ENCODE measurements around the gene PCYT1A.

The PCYT1A gene

DNA sequence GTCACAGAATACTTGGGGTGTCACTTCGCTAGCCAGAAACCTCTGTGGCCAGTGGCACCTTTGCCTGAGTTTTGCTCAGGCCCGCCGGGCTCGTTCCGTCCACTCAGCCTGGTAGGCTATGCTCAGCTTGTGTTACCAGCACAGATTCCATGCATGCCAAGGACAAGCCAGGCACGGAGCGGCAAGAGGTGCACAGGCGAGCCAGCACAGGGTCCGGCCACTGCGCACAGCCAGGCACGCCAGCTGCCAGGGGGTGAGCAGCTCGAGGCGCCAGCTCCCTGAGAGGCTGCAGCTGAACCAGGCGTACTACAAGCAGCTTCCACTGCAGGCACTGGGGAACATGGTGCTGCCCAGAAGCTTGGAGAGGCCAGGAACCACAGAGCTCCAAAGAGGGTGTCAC lies 14.7 kb downstream of the PCYT1A start:
- Histone ChIP-seq H3K27ac (ENCODE audit: low read depth, low read length) (no peak overlapping the region), H3K79me1 (ENCODE audit: low read length) (no peaks in the 10 kb centered on the region), H4K8ac (ENCODE audit: low read depth, low read length) (no peak overlapping the region), H4K12ac (ENCODE audit: low read depth, low read length) (no peak overlapping the region), H2AFZ (ENCODE audit: insufficient read depth, low read length, poor library complexity) (no peak overlapping the region), H3K4me2 (ENCODE audit: low read length) (no peak overlapping the region), H3K23ac (ENCODE audit: low read length) (no peak overlapping the region), H2BK12ac (ENCODE audit: low read length) (no peak overlapping the region), H2BK5ac (ENCODE audit: low read depth, low read length, poor library complexity) (no peak overlapping the region), H2BK120ac (ENCODE audit: insufficient read depth, low read length, poor library complexity) (no peak overlapping the region), H3K14ac (ENCODE audit: low read length) (no peak overlapping the region), H3K36me3 (ENCODE audit: control insufficient read depth in 1 of 2, insufficient read depth in 2 of 2, low read length in 2 of 2) (peaks cover 4 to 11% of the 10 kb centered on the region in 2 experiments), H2AK5ac (ENCODE audit: low read length) (no peak overlapping the region), H3K79me2 (ENCODE audit: control insufficient read depth, insufficient read depth, low read length, poor library complexity) (no peaks in the 10 kb centered on the region), H3K4me1 (ENCODE audit: control insufficient read depth in 1 of 2, insufficient read depth in 2 of 2, low read length in 2 of 2) (peaks cover 0 to 2% of the 10 kb centered on the region in 2 experiments), H4K91ac (ENCODE audit: low read depth, low read length) (no peak overlapping the region), H3K18ac (ENCODE audit: low read length) (peak overlapping the region; percentile 2), H3K9ac (ENCODE audit: low read length) (no peak overlapping the region), H3K9me3 (ENCODE audit: insufficient read depth, low read depth, low read length) (no peaks in the 10 kb centered on the region), H3K4me3 (ENCODE audit: low read depth, low read length) (peak overlapping the region; percentile 18), H3K27me3 (ENCODE audit: insufficient read depth, low read length) (no peaks in the 10 kb centered on the region), H3K4ac (ENCODE audit: low read depth, low read length) (no peak overlapping the region)
- peak; percentile 78 to 88 for DNase-seq
- WGBS (ENCODE audit: extremely low coverage, insufficient coverage, insufficient read length) = no CpG with 5 or more reads among the region's 14 CpGs

DNA sequence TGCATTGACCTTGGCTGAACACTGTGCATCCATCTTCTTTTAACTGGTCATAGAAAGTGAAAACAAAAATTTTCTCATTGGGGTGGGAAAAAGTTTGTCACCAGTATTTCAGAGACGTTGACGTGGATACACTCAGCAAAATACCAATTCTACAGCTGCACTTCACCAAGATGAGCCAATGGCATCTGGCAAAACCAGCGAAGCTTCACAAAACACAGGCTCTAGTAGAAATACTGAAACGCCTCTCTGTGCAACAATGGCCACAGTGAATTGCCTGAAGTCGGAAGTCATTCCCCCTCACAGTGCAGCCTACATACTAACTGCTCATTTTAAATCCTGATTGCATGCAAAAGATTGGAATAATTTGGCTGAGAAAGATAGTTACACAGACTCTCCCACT lies 17.0 kb downstream of the PCYT1A start:
- H3K79me1 ChIP-seq (ENCODE audit: low read length) = no peaks in the 10 kb centered on the region
- H2AK5ac ChIP-seq (ENCODE audit: low read length) = no peak overlapping the region
- no CpG with 5 or more reads among the region's 5 CpGs for WGBS (ENCODE audit: extremely low coverage, insufficient coverage, insufficient read length)

DNA sequence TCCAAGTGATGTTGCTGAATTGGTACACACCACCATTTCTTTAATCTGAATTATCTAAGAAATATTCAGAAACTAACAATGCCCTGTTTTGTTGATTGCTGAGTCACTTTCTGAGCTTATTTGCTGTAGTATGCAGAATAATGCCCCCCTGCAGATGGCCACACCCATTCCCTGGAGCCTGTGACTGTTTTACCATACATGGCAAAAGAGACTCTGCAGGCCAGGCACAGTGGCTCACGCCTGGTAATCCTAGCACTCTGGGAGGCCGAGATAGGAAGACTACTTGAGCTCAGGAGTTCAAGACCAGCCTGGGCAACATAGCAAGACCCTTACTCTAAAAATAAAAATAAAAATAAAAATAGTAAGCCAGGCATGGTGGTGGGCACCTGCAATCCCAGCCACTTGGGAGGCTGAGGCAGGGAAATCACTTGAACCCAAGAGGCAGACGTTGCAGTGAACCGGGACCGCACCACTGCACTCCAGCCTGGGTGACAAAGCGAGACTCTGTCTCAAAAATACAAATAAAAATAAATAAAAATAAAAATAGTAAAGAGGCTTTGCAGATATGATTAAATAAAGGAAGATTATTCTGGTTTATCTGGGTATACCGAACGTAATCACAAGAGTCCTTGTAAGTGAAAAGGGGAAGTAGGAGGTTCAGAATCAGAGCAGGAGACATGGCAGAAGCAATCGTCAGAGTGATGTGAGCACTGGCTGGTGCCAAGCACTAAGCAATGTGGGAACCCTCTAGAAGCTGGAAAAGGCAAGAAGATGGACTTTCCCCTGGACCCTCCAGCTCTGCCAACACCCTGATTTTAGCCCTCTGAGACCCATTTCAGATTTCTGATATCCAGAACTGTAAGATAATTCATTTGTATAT lies 19.0 kb downstream of the PCYT1A start:
- Histone ChIP-seq H3K14ac (ENCODE audit: low read length) (no peak overlapping the region), H4K12ac (ENCODE audit: low read depth, low read length) (no peak overlapping the region), H4K8ac (ENCODE audit: low read depth, low read length) (no peak overlapping the region), H2BK120ac (ENCODE audit: insufficient read depth, low read length, poor library complexity) (no peak overlapping the region), H2AFZ (ENCODE audit: insufficient read depth, low read length, poor library complexity) (no peak overlapping the region), H3K36me3 (ENCODE audit: control insufficient read depth in 1 of 2, insufficient read depth in 2 of 2, low read length in 2 of 2) (peaks cover 13 to 20% of the 10 kb centered on the region in 2 experiments), H3K4me3 (ENCODE audit: low read depth, low read length) (no peak overlapping the region), H2BK12ac (ENCODE audit: low read length) (no peak overlapping the region), H3K9ac (ENCODE audit: low read length) (no peak overlapping the region), H3K4me1 (ENCODE audit: control insufficient read depth in 1 of 2, insufficient read depth in 2 of 2, low read length in 2 of 2) (no peaks in the 10 kb centered on the region), H3K79me2 (ENCODE audit: control insufficient read depth, insufficient read depth, low read length, poor library complexity) (no peaks in the 10 kb centered on the region), H3K79me1 (ENCODE audit: low read length) (no peaks in the 10 kb centered on the region), H3K4me2 (ENCODE audit: low read length) (no peak overlapping the region), H3K9me3 (ENCODE audit: insufficient read depth, low read depth, low read length) (no peaks in the 10 kb centered on the region), H3K18ac (ENCODE audit: low read length) (no peak overlapping the region), H2BK5ac (ENCODE audit: low read depth, low read length, poor library complexity) (no peak overlapping the region), H2AK5ac (ENCODE audit: low read length) (no peak overlapping the region), H3K23ac (ENCODE audit: low read length) (no peak overlapping the region), H3K4ac (ENCODE audit: low read depth, low read length) (no peak overlapping the region), H3K27me3 (ENCODE audit: insufficient read depth, low read length) (no peaks in the 10 kb centered on the region), H4K91ac (ENCODE audit: low read depth, low read length) (no peak overlapping the region), H3K27ac (ENCODE audit: low read depth, low read length) (no peak overlapping the region)
- no peak for DNase-seq
- WGBS (ENCODE audit: extremely low coverage, insufficient coverage, insufficient read length) = no CpG with 5 or more reads among the region's 9 CpGs

More for the DNA sequence above, 17.0 kb downstream of the PCYT1A start:
- Histone ChIP-seq H2AFZ (ENCODE audit: insufficient read depth, low read length, poor library complexity) (no peak overlapping the region), H2BK5ac (ENCODE audit: low read depth, low read length, poor library complexity) (no peak overlapping the region), H3K4me2 (ENCODE audit: low read length) (no peak overlapping the region), H4K12ac (ENCODE audit: low read depth, low read length) (no peak overlapping the region), H3K4me1 (ENCODE audit: control insufficient read depth in 1 of 2, insufficient read depth in 2 of 2, low read length in 2 of 2) (peaks cover 0 to 2% of the 10 kb centered on the region in 2 experiments), H3K9ac (ENCODE audit: low read length) (no peak overlapping the region), H3K4me3 (ENCODE audit: low read depth, low read length) (no peak overlapping the region), H3K36me3 (ENCODE audit: control insufficient read depth in 1 of 2, insufficient read depth in 2 of 2, low read length in 2 of 2) (peaks cover 12 to 20% of the 10 kb centered on the region in 2 experiments), H2BK12ac (ENCODE audit: low read length) (no peak overlapping the region), H3K14ac (ENCODE audit: low read length) (no peak overlapping the region), H4K8ac (ENCODE audit: low read depth, low read length) (no peak overlapping the region), H3K79me2 (ENCODE audit: control insufficient read depth, insufficient read depth, low read length, poor library complexity) (no peaks in the 10 kb centered on the region), H3K27ac (ENCODE audit: low read depth, low read length) (no peak overlapping the region), H4K91ac (ENCODE audit: low read depth, low read length) (no peak overlapping the region), H3K9me3 (ENCODE audit: insufficient read depth, low read depth, low read length) (no peaks in the 10 kb centered on the region), H3K4ac (ENCODE audit: low read depth, low read length) (no peak overlapping the region), H3K27me3 (ENCODE audit: insufficient read depth, low read length) (no peaks in the 10 kb centered on the region), H2BK120ac (ENCODE audit: insufficient read depth, low read length, poor library complexity) (no peak overlapping the region), H3K18ac (ENCODE audit: low read length) (no peak overlapping the region), H3K23ac (ENCODE audit: low read length) (no peak overlapping the region)
- DNase-seq = peak in 1 of 2 donors; percentile 70

DNA sequence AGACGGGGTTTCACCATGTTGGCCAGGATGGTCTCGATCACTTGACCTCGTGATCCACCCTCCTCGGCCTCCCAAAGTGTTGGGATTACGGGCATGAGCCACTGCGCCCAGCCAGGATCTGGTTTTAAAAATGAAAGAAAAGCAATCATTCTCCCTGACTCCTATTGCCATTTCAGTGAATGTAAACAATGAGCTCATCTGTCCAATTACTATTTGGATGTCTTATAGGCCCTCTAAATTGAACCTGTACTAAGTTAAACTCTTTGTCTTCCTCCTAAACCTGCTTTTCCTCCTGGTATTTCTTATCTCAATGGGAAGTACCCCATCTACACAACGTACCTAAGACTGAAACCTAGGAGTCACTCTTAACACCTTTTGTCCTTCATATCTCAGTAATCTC lies 23.7 kb downstream of the PCYT1A start:
- no peak for DNase-seq
- H4K8ac ChIP-seq (ENCODE audit: low read depth, low read length) = no peak overlapping the region
- no peak overlapping the region for H2AFZ ChIP-seq (ENCODE audit: insufficient read depth, low read length, poor library complexity)
- H3K27ac ChIP-seq (ENCODE audit: low read depth, low read length) = no peak overlapping the region
- no peak overlapping the region for H3K4ac ChIP-seq (ENCODE audit: low read depth, low read length)
- H4K91ac ChIP-seq (ENCODE audit: low read depth, low read length) = no peak overlapping the region
- no peak overlapping the region for H3K9ac ChIP-seq (ENCODE audit: low read length)
- no peak overlapping the region for H3K4me3 ChIP-seq (ENCODE audit: low read depth, low read length)
- H3K4me1 ChIP-seq (ENCODE audit: control insufficient read depth in 1 of 2, insufficient read depth in 2 of 2, low read length in 2 of 2) = no peaks in the 10 kb centered on the region
- H3K18ac ChIP-seq (ENCODE audit: low read length) = no peak overlapping the region
- no peak overlapping the region for H2BK12ac ChIP-seq (ENCODE audit: low read length)
- H4K12ac ChIP-seq (ENCODE audit: low read depth, low read length) = no peak overlapping the region
- H2BK5ac ChIP-seq (ENCODE audit: low read depth, low read length, poor library complexity) = no peak overlapping the region
- H2AK5ac ChIP-seq (ENCODE audit: low read length) = no peak overlapping the region
- H2BK120ac ChIP-seq (ENCODE audit: insufficient read depth, low read length, poor library complexity) = no peak overlapping the region
- no peaks in the 10 kb centered on the region for H3K79me1 ChIP-seq (ENCODE audit: low read length)
- H3K4me2 ChIP-seq (ENCODE audit: low read length) = no peak overlapping the region
- H3K23ac ChIP-seq (ENCODE audit: low read length) = no peak overlapping the region
- H3K36me3 ChIP-seq (ENCODE audit: control insufficient read depth in 1 of 2, insufficient read depth in 2 of 2, low read length in 2 of 2) = peaks cover 14 to 17% of the 10 kb centered on the region in 2 experiments
- no CpG with 5 or more reads among the region's 7 CpGs for WGBS (ENCODE audit: extremely low coverage, insufficient coverage, insufficient read length)
- H3K9me3 ChIP-seq (ENCODE audit: insufficient read depth, low read depth, low read length) = no peaks in the 10 kb centered on the region
- no peak overlapping the region for H3K14ac ChIP-seq (ENCODE audit: low read length)
- no peaks in the 10 kb centered on the region for H3K27me3 ChIP-seq (ENCODE audit: insufficient read depth, low read length)
- H3K79me2 ChIP-seq (ENCODE audit: control insufficient read depth, insufficient read depth, low read length, poor library complexity) = no peaks in the 10 kb centered on the region
